Cerebellar cortex (tissue), 1 donor: ENCODE results near the gene SLC39A11.
"Not testable (repeated sequence)": the region's sequence is repeated elsewhere in the genome, so short reads cannot be mapped to it uniquely, and the experiment has no call there.

Source experiments
- DNase-seq: peaks from one replicate; pipeline ENCODE4 v3.0.0-alpha.2; 2015; ENCODE audit warnings: low spot score

Gene SLC39A11

GRCh38 chr17:72916991-72917390 lies 175.5 kb downstream of the SLC39A11 start:
- no peak for DNase-seq

DNA sequence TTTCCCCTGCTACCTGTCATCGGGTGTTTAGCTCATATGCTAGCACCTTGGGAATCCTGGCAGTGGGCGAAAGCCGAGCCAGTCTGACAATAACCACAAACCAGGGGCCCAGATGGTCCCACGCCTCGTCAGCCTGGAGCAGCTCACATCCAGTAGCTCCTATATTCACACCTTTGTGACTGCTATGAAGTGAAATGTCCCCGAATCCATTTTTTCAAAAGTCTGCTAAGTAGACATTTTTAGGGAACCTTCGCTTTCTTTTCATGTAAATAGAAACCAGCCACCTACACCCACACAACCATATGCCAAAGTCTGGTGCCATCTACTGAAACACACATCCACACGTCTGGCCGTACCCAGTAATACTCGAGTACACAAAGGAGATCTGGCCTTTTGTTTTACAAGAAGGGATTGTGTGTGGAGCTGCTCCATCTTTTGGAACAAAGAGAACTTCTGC lies 176.8 kb downstream of the SLC39A11 start:
- DNase-seq, result peak; percentile 40

DNA sequence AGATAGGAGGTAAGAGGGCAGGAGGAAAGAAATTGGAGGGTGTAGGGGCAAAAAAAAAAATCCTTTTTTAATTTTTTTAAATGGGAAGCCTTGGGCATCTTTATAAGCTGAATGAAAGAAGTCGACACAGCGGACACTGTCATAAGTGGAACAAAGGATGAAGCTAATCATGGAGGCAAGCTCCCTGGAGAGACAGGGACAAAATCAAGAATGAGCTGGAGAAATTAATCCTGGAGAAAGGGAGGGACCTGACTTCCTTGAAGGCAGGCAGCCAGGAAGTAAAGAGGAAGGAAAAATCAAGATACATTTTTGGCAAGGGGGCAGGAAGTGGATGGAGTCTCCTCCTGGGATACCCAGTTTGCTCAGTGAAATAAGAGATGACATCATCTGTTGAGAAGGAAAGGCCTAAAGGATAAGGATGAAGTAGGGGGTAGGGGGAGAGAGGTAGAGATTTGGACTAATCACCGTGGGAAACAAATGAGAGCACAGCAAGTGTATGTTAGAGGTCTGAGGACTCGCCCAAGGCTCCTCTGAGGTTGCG lies 179.3 kb downstream of the SLC39A11 start:
- no peak for DNase-seq

GRCh38 chr17:72906306-72906705 lies 186.2 kb downstream of the SLC39A11 start:
- DNase-seq, result peak; percentile 86

- no peak for DNase-seq
Observed at GRCh38 chr17:72903522-72903921, 189.0 kb downstream of the SLC39A11 start.

DNA sequence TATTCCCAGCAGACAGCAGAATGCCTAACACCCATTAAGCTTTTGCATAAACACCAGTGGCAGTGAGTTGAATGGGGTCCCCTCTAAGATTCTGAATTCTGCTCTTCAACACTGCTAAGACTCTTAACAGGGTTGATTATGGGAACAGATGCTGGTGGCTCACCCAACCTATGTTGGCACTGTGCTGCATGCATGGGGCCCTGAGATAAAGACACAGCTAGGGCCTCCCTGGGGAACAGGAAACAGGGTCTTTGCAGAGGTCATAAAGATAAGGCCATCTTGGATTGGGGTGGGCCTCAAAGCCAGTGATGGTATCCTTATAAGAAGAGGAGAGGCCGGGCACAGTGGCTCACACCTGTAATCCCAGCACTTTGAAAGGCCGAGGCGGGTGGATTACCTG lies 190.8 kb downstream of the SLC39A11 start:
- no peak for DNase-seq

GRCh38 chr17:72901083-72901482 lies 191.4 kb downstream of the SLC39A11 start:
- no peak for DNase-seq

DNA sequence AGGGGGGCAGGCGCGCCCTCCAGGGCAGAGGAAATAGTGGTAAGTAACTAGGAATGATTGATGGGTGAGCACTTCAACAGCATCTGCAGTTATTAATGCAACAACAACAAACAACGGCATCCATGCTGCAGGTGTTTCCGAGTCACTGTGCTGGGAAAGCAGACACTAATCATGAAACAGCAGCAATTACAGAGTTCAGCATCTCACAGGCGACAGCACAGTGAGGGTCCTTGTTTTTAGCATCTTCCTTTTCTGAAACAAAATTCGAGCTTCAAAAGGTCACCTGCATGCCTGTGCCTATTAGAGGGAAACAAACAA lies 191.9 kb downstream of the SLC39A11 start:
- no peak for DNase-seq

DNA sequence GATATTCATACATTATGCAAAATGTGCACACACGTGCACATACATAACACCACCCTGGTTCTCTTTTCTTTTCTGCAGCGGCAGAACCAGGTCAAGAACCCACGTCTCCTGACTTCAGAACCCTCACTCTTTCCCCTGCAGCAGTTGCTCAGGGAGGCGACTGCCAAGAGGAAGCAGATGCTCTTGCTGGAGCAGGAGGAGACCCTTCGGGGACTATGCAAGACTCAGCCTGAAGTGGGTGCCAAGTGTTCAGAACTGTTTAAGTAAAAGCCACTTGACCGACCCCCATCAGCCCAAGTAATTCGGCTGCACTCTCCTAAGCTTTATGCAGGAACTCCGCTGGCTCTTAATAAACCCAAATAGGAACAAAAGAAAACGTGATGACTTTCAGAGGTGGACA lies 193.8 kb downstream of the SLC39A11 start:
- DNase-seq, result no peak

- DNase-seq, result not testable (repeated sequence)
Observed at GRCh38 chr17:72896288-72896687, 196.2 kb downstream of the SLC39A11 start.

DNA sequence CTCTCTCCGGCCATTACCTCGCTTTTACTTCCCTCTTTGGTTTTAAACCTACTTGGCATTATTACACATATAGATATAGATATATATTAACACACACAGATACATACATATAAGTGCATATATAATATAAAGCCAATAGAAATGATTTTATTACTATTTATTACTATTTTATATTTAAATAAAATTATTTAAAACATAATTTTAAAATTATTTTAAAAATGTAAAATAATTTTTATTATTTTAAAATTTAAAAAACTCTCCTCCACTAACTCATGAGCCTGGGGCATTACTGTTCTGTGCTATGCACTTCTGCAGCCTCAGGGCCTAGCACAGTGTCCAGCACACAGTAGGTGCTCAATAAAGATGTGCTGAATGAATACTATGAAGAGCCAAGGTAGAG lies 200.9 kb downstream of the SLC39A11 start:
- DNase-seq, result no peak

- DNase-seq, result no peak
Observed at GRCh38 chr17:72890711-72891110, 201.8 kb downstream of the SLC39A11 start.

GRCh38 chr17:72887917-72888316 lies 204.6 kb downstream of the SLC39A11 start:
- no peak for DNase-seq

DNA sequence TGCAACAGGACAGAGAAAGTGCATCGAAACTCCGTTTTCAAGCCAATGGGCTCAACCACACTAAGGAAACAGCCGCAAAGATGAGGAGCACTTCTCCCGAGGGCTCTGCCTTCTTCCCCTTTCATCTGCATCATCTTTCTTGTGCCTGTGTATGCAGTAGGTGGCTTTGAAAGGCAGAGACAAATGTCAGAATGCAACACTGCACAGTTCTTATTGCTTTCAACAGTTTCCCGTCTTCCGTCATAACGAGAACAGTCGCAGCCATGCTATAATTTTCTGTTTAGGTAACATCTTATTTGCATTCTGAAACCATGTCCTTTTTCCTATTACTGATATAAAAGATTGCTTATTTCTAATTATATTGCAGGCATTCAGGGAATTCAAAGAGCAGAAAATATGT lies 205.2 kb downstream of the SLC39A11 start:
- DNase-seq, result no peak

DNA sequence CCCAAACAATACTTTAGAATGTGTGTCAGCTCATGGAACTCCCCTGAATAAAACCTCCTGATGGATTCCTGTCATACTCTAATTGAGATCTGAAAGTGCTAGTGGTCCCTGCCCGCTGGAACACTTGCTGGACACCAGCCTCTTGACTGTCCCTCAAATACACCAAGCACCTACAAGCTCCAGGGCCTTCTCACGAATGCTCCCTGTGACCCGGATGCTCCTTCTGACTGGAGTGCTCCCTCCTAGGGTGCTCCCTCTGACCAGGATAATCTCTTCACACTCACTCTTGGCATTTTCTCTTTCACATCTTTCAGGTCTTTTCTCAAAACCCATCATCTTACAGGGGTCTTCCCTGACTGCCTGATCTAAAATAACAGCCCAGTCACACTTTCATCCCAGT lies 205.9 kb downstream of the SLC39A11 start:
- no peak for DNase-seq

- DNase-seq, result peak; percentile 11
Observed at GRCh38 chr17:72884066-72884465, 208.4 kb downstream of the SLC39A11 start.

GRCh38 chr17:72883351-72883750 lies 209.1 kb downstream of the SLC39A11 start:
- DNase-seq, result no peak

- DNase-seq, result no peak
Observed at GRCh38 chr17:72882426-72882825, 210.1 kb downstream of the SLC39A11 start.

DNA sequence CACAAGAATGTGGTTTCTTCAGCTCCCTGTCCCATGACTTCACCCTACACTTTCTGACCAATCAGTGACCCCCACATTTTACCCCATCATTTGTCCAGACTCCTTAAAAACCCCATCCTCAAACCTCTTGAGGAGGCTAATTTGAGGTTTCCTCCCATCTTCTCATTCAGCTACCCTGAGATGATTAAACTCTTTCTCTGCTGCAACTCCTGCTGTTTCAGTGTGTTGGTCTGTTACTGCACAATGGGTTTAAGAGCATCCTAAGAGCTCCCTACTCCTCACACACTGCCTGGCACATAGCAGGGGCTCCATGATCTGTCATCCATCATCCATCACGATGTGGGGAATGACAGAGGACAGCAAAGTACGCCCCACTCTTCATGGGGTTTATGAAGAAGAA lies 212.6 kb downstream of the SLC39A11 start:
- DNase-seq, result no peak

GRCh38 chr17:72878975-72879660 lies 213.4 kb downstream of the SLC39A11 start:
- no peak for DNase-seq

- no peak for DNase-seq
Observed at GRCh38 chr17:72877348-72877747, 215.1 kb downstream of the SLC39A11 start.

DNA sequence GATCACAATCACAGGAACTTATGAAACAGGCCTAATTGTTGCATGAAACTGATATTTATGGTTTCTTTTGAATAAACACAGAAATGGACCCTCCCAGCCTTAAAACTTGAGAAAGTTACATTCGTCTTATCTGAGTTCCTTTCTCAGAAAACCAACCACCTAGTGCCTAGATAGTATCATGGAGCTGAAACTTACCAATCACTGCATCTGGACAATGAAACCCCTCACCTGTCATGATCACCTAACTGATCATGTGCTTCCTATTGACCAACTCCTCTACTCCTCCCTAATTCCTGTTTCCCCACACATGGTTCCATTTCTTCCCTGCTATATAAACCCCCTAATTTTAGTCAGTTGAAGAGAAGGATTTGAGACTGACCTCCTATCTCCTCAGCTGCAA lies 216.1 kb downstream of the SLC39A11 start:
- no peak for DNase-seq

- DNase-seq, result no peak
Observed at GRCh38 chr17:72875361-72875760, 217.1 kb downstream of the SLC39A11 start.

GRCh38 chr17:72872396-72872795 lies 220.1 kb downstream of the SLC39A11 start:
- no peak for DNase-seq
